GM12891 (cell line): Measurements from ENCODE around the gene TRIM9.

Source experiments
- POLR2A ChIP-seq: IDR thresholded peaks from 2 replicates; pipeline ENCODE4 v1.6.1; 2011; ENCODE audit warnings: low read depth, low read length, control low read depth
- POLR2AphosphoS5 ChIP-seq: IDR thresholded peaks from 2 replicates; pipeline ENCODE4 v1.6.1; 2011; ENCODE audit warnings: low read depth, low read length, control low read depth

DNA sequence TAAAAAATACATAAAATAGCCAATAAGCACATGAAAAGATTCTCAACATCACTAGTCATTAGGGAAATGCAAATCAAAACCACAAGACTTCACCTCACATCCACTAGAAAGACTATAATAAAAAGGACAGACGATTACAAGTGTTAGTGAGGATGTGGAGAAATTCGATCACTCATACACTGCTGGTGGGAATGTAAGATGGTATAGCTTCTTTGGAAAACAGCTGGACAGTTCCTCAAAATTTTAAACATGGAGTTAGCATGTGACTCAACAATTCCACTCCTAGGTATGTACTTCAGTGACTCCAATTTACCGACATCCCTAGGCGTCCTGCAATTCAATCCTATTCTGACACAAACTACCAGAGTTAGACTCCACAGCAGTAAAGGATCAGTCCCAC lies 13.7 kb downstream of the TRIM9 start:
- no peak for TF ChIP-seq POLR2A
- no peak for TF ChIP-seq POLR2AphosphoS5
